GM21619 (cell line): Measurements from ENCODE around the gene USPL1.
"Not testable (repeated sequence)": the region's sequence is repeated elsewhere in the genome, so short reads cannot be mapped to it uniquely, and the experiment has no call there.

ENCODE experiments used
- ATAC-seq: cut with Tn5 transposase; IDR thresholded peaks from one replicate; pipeline ENCODE4 v1.9.1; 2021; ENCODE audit not compliant: unreplicated experiment

The USPL1 gene

DNA sequence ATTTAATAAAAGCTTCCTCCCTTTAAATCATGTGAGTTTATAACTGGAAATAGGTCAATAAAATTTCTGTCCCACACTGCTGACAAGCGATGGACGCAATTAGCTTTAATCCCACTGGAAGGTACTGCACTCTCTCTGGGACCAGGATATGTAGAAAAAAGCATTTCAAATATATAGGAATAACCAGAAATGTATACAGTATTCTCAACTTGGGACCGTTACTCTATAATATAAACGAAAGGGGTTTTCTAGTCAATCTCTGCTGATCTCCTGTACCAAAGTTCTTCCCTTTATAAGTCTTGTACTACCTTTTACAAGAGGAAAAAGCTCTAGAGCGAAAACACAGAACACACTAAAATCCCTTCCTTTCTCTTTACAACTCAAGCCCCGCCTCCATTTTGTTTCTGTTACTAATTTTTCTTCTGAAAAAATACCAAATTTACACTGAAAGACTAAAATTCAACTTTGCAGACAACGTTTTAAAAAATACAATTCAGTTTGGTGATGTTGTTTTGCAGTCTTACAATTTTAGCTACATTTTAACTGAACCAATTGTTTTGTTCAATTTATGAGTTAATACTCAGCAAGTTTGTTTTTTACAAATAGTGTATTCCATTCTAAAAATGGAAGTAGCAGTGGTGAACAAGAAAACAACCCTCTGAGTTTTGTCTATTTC lies 1.7 kb upstream of the USPL1 start:
- ATAC-seq = no peak

DNA sequence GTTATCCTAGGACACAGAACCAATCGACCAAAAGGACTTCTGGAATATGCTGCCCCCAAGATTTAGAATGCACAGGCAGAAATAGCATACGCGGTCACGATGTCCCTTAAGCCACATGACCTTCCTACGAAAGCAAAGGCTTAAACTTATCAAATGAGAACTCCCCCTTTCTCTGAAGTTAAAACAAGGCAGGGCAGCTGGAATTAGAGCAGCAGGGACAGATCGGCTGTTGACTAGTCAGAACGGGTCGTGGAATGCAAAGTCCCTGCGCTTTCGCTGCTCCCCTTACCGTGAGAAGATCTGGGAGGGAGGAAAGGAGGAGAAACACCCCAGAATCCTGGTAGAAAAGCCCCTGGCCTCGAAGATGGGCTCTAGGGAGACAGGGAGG lies 799 bp upstream of the USPL1 start:
- ATAC-seq = peak; percentile 24

DNA sequence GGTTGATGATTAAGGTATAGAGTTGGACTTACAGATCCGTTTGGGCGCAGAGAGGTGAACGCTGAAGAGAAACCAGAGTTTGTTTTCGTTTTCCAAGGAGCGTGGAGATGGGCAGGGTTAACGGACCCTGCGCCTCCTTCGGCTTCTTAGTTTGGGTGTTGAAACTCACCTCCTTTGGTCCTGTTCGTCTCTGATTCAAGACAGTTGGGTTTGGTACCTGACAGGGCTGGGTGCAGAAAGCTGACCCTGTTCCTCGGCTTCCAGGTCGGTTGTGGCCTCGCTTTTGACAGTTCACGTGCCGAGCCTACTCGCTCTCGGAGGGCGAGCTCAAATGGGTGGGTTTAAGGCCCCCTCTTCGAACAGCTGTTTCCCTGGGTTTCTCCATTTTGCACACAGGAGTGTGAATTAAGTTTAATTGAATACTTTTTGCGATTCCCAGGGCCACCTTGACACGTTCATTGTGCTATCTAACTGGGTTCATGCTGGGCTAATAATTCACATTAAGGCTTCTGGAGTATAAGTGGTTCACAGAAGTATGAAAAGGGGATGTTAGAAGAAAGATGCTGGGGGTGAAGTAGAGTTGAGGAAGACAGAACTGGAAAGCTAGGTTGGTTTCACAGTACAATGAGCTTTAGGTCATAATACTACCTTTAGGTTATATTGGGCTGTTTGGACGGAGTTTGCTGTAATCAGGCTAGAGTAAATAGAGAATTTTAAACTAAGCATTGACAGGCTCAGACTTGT lies 638 bp downstream of the USPL1 start:
- ATAC-seq = no peak

DNA sequence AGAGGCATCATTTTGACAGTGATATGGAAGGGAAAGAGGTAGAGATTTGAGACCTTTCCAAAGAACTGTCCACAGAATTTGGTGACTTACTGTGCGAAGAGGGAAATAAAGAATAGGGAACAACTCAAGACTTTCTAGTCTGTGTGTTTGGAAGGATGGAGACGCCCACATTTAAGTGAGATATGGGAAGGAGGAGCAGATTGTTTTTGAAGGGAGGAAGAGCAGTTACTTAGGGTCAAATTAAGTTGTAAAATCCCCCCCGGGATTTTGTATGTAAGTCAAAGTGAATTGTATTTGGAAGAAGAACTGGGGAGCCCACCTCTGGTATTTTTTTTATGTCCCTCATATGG lies 1.2 kb downstream of the USPL1 start:
- ATAC-seq = no peak

DNA sequence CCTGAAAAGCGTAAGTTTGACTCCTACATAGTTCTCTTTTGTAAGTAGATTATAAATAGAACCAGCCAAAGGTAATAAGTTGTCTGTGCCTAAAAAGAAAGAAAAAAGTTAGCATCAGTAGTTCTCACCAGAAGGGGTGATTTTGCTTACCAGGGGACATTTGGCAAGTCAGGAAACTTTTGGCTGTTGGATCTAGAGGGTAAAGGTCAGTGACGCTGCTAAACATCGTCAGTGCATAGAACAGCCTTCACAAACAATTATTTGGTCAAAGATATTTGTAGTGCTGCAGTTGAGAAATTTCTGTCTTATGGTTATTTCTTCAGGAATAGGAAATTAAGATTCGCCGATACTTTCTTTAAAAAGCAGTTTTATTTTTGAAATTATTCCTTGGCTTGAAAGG lies 2.0 kb downstream of the USPL1 start:
- no peak for ATAC-seq

DNA sequence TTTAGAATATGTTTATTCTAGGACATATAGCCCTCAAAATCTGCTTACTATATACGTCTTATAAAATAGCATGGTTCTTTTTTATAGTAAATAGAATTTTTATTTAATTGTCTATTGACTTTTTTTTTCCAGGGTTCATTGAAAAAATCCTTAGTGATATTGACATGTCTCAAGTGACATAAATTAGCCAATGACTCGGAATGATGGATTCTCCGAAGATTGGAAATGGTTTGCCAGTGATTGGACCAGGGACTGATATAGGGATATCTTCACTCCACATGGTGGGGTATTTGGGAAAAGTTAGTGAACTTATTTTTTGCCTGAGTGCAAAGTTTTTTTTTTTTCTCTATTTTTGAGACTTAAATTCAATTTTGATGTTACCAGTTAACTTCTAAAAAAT lies 3.2 kb downstream of the USPL1 start:
- ATAC-seq = no peak

DNA sequence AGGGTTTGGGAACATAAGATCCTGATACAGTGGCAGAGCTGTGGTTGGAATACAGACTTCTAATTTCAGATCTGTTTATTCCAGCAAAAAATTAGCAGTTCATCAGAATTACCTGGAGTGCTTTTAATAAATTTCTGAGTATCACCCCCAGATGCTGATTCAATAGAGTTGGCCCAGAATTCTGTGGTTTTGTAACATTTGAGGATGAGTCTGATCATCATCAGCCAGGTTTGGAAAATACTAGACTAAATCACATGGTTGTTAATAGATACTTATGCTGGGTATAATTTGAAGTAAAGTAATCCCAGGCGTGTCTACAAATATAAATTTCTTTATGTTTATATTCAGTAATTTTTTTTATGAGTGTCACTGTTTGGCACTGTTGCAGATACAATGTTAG lies 4.8 kb downstream of the USPL1 start:
- no peak for ATAC-seq

DNA sequence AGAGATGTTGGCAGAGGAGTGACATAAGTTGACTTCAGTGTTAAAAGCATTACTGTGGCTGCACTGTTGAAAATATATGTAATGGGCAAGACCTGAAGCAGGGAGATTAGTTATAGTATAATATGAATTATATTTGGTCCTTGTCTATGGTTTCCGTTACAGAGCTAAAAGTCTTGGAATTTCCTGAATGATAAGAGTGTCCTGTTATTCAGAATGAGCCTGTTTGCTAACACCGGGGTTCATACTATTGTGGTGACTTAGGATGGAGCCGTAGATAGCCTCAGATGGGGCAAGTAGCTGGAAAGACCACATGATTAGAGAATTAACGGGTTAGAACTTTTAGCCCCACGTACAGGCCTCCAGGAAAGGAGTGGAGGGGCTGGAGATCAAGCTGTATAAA lies 5.7 kb downstream of the USPL1 start:
- ATAC-seq = no peak

DNA sequence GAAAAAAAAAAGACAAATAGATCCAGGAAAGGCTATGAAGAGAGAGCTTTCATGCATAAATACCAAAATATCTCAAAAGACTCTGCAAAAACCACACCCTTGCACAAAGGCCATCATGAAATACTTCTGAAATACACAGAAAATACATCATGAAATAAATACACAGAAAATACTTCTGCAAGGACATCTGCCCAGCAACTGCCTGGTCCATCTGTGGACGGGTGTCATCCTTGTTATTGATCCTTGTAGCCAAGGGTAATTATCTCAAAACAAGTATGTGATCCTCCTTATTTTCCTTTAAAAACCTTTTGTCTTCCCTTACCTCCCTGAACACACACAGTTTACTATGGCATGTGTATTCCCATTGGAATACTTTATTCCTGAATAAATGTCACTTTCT lies 6.9 kb downstream of the USPL1 start:
- ATAC-seq = no peak

DNA sequence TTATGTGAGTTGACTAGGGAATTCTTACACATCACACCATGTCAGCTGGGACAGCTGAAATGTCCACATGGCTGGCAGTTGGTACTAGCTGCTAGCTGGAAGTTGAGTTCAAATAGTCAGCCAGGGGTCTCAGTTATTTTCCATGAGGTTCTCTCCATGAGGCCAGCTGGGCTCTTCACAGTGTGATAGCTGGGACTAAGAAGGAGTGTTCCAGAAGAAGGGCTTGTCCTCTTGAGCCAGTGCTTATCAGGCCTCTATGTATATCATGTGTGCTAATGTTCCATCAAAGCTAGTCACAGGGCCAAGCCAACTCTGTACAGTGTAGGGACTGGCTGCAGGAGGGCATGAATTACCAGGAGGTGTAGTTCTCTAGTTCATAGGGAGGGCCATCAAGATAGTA lies 11.8 kb downstream of the USPL1 start:
- ATAC-seq = no peak

DNA sequence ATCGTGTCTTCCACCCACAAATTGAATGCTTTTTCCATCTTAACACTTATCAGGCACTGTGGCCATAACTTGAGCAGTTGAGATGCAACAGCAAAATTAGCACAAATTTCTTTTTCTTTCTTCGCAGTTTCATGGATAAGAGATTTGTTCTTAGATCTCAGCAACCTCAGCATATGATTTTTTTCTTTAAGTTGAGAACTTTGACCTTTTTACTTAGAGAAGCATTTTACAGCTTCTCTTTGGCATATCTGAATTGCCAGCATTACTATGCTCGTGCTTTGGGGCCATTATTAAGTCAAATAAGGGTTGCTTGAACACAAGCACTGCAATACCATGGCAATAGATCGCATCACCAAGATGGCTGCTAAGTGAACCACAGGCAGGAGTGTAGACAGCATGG lies 16.1 kb downstream of the USPL1 start:
- ATAC-seq = no peak

DNA sequence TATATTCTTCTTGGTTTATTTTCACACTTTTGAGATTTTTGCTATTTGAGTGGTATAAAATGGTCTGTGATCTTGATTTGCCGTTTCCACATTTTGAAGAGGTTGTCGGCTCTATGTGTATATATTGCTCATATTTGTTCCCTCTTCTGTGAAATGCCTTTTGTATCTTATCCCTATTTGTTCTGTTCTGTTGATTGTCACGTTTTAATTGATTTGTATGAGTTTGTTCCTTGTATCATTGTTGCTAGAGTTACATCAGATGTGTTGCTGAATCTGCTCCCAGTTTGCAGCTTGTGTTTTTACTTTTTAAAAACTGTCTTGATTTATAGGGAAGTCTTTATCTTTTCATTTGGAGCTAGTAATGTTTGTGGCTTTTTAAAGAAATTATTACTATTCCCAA lies 17.1 kb downstream of the USPL1 start:
- no peak for ATAC-seq

DNA sequence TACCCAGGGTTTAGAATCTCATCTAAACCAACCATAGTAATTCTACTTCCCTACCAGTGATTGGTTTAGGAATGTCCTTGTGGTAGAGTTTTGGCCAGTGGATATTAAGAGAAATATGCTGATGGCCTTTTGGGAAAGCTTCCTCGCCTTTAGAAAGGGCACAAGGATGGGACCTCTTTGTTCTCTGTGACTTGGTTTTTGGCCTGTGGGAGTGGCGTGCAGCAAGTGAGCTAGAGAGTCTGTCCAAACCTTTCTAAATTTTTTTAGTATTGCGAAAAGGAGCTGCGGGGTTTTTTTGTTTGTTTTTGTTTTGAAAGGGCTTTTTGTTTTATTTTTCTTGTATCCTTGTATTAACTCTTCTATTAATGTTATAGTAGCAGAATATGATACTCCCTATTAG lies 20.6 kb downstream of the USPL1 start:
- no peak for ATAC-seq

DNA sequence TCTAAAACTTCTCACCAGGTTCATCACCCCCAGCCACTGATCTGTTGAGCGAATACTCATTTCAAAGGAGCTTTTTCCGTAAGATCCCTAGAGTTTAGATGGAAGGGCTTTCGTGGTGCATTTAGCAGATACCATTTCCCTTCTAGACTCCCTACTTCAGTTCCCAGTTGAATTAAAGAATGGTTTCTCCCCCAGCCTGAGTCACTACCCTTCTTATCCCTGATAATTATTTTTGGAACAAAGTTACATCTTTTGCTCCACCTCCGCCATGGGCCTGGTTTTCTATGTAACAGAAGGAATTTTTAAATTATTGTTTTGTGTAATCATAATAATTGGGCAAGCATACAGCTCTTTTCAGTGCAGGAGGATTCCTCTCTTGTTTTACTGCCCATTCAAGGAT lies 22.0 kb downstream of the USPL1 start:
- no peak for ATAC-seq

DNA sequence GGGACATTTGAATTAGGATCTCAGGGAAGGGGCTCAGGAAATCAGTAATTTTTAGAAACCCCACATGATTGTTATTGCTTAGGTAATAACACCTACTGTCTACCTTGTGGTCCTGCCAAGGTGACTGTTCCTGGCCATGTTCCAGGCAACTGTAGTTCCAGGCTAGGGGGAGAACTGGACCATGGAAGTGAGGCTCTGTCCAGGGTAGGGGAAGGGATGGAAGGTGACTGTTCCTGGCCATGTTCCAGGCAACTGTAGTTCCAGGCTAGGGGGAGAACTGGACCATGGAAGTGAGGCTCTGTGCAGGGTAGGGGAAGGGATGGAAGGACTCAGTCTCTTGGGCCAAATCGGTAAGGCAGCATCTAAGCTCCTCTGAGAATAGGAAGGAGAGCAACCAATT lies 23.5 kb downstream of the USPL1 start:
- ATAC-seq = not testable (repeated sequence)

DNA sequence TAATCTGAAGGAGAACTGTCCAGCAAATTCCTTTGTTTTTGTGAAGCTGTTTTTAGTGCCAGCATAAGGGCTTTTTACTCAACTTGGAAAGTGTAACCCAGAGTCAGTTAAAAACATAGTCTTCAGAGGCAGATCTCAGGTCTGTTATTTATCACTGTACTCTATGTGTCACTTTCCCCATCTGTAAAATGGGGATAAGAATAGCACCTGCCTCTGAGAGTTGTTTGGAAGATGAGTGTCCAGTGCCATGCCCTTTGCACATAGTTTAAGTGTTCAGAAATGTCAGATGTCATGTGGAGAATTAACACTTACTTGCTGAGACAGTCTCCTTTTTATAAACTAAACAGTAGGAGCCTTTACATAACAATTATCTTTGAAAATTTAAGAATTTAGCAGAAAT lies 27.9 kb downstream of the USPL1 start:
- no peak for ATAC-seq

DNA sequence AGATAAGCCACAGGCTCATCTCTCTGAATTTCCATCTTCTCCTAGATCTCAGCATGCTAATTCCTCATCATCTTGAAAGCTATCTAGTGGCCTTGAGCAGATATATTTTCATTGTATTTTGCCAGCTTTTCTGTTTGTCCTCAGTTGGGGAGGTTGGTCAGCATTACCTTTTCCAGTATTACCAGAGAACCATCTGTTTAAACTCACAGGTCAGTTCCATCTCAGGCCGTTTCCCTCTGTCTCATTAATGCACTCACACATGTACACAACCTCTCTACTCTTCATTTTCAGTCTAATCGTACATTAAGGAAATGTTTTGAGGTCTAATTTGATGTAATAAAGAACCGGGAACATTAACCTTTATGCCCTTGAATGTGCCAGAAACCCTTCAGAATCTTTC lies 29.7 kb downstream of the USPL1 start:
- no peak for ATAC-seq

DNA sequence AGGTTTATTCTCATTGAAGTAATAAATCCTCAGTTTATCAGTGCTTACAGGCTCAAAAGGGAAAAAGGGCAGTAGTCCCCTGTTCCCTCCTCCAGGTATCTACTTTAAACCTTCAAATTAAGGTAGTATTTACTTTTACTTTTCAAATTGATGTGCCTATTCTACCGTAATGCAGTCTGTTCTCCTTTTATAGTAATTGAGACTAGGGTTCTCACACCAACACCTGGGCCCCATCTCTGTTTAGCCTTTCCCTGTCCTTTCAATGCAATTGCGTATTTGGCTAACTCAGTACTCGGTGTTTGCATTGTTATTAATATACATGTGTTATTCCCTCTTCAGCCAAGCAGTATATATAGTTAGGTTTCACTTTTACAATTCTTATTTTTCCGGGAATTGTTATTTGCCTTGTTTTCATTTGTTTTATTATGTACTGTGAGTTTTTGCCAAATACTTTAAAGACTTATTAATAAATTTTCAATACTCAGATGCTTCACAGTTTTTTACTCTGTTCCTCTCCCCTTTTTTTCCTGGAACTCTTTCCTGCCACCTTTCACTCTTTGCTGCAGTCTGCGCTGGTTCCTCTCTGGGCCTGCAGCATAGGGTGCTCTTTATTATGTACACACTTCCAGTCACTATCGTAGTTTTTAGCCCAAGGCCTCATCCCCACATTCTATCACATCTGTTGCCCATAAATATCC lies 30.3 kb downstream of the USPL1 start:
- no peak for ATAC-seq

DNA sequence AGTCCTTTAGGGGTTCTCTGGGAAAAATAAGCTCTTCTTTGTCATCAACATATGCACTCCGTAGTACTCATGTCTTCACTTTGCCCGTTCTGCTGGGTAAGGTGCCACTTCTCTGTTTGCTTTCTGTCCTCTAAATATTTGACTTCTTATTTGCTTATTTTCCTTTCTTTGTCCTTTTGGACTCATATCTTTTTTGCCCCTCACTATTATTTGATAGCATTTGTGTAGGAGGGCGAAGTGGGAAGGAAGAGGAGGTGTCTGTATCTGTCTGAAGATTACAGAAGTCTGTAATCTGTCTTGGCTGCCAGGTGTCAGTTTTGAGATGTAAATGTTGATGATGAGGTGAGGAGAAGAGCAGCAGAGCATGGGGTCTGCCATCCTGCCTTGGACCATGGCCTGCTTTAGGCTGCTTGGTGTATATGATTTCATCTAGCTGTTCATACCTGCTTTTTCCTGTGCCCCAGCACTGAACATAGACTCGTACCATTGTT lies 30.8 kb downstream of the USPL1 start:
- ATAC-seq = no peak

DNA sequence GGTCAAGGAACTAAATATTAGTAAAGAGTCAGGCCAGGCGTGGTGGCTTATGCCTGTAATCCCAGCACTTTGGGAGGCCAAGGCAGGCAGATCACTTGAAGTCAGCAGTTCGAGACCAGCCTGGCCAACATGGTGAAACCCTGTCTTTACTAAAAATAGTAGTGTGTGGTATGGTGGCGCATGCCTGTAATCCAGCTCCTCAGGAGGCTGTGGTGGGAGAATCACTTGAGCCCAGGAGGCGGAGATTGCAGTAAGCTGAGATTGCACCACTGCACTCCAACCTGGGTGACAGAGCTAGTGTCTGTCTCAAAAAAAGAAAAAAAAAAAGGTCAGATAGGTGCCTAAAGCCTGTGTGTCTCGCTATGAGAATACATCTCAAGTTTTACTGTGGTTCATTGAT lies 33.9 kb downstream of the USPL1 start:
- not testable (repeated sequence) for ATAC-seq

DNA sequence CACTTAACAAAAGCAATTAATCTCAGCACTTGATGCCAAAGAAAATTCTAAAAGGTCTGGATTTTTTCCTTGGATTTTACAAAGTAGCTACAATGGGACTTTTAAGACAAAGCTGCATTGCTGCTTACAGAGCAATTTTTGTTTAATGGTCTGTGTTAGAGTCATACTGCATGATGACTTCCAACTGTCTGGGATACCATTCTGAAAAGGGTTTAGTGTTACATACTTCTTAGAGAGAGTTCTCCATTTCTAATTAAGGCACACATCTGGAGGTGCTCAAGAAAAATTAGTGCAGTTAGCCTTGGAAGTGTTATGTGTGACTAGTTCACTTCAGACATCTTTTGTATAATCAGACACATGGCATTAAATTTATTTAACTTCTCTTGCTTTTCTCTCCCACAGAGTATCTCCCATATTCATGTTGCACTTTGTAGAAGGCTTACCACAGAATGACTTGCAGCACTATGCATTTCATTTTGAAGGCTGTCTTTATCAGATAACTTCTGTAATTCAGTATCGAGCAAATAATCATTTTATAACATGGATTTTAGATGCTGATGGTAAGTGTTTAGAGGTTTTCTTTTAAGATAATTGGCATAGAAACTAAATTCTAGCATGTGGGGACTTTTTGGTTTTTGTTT lies 35.1 kb downstream of the USPL1 start:
- no peak for ATAC-seq

DNA sequence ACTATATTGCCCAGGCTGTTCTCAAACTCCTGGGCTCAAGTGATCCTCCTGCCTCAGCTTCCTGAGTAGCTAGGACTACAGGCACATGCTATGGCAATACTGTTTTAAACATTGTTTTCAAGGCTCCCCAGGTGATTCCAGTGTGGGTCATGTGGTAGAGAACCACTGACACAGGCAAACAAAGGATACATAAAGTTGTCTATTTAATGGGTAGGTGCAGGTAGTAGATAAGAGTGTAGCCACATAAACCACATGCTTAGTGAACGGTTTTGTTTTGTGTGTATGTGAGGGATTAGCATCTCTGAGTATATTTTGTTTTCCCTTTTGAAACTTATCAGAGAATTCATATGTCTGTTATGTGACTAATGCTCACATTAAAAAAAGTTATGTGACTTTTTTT lies 36.7 kb downstream of the USPL1 start:
- ATAC-seq = no peak
